Retina (tissue), 1 donor: ENCODE data around the gene LVRN.

ENCODE experiments used
- DNase-seq: peaks from one replicate; pipeline ENCODE4 v3.0.0-alpha.2; 2016

The LVRN gene

DNA sequence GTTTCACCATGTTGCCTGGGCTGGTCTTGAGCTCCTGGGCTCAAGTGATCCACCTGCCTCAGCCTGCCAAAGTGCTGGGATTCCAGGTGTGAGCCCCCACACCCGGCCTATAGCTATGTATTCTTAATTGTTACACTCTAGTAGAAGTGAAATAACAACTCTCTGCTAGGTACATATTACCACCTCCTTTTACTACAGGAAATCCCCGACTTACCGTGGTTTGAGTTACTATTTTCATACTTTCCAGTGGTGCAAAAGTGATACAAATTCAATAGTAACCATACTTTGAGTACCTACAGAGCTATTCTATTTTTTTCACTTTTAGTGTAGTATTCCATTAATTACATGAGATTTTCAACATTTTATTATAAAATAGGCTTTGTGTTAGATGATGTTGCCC lies 70.7 kb downstream of the LVRN start:
- no peak for DNase-seq

DNA sequence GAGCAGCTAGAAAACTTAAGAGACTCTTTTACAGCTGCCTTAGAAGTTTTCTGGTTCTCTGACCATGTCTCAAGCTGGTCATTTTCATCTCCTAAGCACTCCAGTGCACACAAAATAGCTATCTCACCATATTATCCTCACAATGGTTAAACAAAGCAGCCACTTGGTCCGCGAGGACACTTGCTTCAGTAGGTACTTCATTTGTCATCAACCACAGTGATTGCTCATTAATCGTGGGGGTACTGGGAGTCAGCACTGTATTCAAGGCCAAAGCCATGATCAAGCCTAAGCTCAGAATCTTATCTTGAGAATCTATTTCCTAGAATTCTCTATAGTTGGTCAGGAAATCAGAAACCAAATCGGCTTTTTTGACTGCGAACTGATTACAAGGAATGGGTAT lies 72.8 kb downstream of the LVRN start:
- no peak for DNase-seq

DNA sequence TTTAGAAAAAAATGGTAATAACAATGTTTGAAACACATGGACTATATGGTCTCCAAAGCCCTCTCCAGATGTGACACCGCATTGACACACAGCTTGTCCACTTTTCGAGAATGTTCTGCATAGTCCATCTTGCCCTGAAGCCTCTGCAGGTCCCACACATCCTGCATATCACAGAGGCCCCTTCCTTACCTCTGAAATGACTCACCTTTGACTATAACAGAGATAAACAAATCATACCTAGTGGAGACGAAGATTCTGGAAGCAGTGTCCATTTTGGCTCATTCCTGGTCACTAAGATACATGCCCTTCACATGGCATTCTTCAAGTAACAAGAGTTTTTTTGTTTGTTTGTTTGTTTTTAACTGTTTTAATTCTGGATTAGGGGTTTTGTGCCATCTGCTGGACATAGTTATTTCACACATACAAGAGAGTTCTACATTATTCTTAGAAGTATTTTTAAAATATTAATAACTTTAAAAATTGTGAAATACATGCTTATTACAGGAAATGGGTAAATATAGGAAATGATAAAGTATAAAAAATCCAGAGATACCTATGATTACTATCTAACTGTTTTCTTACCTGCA lies 75.1 kb downstream of the LVRN start:
- no peak for DNase-seq

DNA sequence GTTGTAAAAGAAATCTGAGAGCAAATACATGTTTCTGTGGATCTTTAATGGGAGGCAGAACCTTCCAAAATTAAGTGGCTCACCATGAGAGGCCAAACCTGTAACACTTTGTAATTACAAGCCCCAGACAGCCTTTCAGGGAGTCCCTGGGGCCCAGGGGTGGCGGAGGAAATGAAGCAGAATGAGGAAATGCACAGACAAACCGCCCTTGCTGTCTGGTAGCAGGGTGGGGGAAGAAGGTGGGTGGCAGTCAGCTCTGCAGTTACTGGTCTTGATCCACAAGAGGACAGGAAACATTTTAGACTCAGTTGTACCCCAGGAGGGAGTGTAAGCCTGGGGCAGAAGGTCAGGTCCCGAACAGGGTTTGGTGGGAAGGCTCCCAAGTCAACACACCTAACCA lies 76.5 kb downstream of the LVRN start:
- DNase-seq: no peak

DNA sequence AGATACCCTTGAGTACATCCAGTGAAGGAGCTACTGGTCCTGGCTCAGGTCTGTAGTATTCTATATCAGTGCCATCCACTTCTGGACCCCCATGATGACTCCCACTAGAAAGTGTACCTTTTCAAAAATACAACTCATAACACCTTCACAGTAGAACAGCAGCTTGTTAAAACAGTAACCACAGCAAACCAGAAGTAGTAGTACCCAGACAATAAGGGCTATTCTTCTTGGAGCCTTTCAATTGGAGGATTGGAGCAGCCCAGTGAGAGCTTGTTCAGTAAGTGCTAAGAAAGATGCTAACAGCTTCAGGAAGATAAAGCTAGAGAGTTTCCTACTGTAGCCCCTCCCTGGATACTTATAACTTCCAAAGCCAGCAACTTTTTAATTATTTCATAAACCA lies 80.1 kb downstream of the LVRN start:
- DNase-seq: no peak

GRCh38 chr5:116044073-116044472 lies 81.8 kb downstream of the LVRN start:
- no peak for DNase-seq

DNA sequence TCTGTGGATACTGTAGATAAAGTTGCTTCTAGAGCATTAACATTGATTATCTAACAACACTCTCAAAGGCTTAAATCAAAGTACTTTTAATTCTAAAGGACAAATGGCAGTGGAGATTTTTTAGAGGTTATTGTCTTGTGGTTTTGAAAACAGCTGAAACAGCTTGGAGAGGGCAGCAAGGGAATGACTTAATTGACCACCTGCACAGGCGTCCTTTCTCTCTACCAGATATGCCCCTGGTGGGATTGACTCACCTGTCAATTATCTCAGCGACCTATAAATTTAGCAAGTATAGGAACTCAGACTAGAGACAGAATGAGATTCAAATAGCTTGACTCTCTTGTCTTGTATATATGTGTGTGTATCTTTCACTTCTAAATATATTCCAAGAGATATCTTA lies 83.5 kb downstream of the LVRN start:
- no peak for DNase-seq

GRCh38 chr5:116046261-116046660 lies 84.0 kb downstream of the LVRN start:
- no peak for DNase-seq

GRCh38 chr5:116046823-116047222 lies 84.5 kb downstream of the LVRN start:
- no peak for DNase-seq

- DNase-seq: no peak
These were observed 96.2 kb downstream of the LVRN start for GRCh38 chr5:116058346-116058936.

DNA sequence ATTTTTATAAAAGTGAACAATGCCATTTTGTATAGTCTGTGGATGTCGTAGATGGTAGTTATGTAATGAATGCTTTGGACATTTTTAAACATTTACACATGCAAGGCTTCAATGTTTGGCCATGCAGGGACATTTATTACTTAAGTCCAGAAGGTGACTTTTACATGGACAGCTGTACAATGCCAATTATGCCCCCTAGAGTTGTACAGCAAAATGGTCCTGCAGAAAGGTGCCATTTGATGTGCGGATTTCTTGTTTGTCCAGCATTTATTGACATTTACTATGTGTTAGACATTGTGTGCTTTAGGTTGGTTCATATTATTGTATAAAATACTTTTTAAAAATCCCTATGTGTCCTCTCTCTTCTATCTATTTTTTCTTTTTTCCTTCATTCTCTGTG lies 100.1 kb downstream of the LVRN start:
- no peak for DNase-seq

- no peak for DNase-seq
These were observed 101.7 kb downstream of the LVRN start for GRCh38 chr5:116063950-116064349.

- peak; percentile 24 for DNase-seq
These were observed 105.9 kb downstream of the LVRN start for GRCh38 chr5:116068028-116068632.

- no peak for DNase-seq
These were observed 108.9 kb downstream of the LVRN start for GRCh38 chr5:116071211-116071610.

- DNase-seq: no peak
These were observed 113.0 kb downstream of the LVRN start for GRCh38 chr5:116075191-116075831.

DNA sequence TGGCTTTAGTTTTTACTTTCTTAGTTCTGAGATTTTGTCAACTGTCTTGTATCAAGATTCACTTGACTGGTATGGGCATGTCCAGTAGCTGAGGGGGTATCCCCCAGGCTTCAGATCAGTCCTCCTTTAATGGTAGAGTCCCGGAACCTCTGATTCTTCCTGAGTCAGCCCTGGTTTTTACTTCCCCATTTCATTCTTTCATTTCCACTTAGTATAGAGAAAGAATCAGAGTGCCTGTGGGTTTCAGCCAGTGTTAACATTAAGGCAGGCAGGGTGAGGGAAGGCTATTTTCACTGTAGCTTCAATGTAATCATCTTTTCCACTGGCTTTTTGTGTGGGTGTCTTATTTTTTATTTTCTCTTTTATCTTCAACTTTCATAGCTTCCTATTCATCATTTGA lies 114.2 kb downstream of the LVRN start:
- DNase-seq: no peak
